Measurements from ENCODE around the gene TAF1B. TPM values are rescaled to one million over a fixed set of nuclear protein-coding genes. Genes with fewer than 3 reads are reported as not detected.

Gene TAF1B
- total RNA-seq, 1 donor from 2014 or later, result 35.7 TPM

- Mint-ChIP-seq H3K9me3 (no peaks in the 10 kb centered on the region), H3K27me3 (ENCODE audit: low read depth) (peaks cover 67% of the 10 kb centered on the region), H3K36me3 (ENCODE audit: low read depth) (no peaks in the 10 kb centered on the region), H3K4me1 (peaks cover 11% of the 10 kb centered on the region), H3K27ac (ENCODE audit: unreplicated experiment) (no peak overlapping the region), H3K4me3 (peak overlapping the region; percentile 73)
- no peak for TF ChIP-seq CTCF (conservative IDR thresholded peaks at IDR 0.05)
- DNase-seq (ENCODE audit: low read depth, low spot score), result peak; percentile 43
These were observed 107.4 kb downstream of the TAF1B start for GRCh38 chr2:9950521-9951271.

GRCh38 chr2:9951272-9951521 lies 107.9 kb downstream of the TAF1B start:
- Mint-ChIP-seq H3K27me3 (ENCODE audit: low read depth) (peaks cover 65% of the 10 kb centered on the region), H3K36me3 (ENCODE audit: low read depth) (no peaks in the 10 kb centered on the region), H3K27ac (ENCODE audit: unreplicated experiment) (no peak overlapping the region), H3K9me3 (no peaks in the 10 kb centered on the region), H3K4me3 (peak overlapping the region; percentile 61), H3K4me1 (peaks cover 11% of the 10 kb centered on the region)
- TF ChIP-seq CTCF (conservative IDR thresholded peaks at IDR 0.05), result peak; percentile 33
- DNase-seq (ENCODE audit: low read depth, low spot score), result no peak

GRCh38 chr2:9951522-9952285 lies 108.4 kb downstream of the TAF1B start, which contains the start of gene GRHL1:
Gene GRHL1 (plus strand): TSS chr2:9951693. CDS start chr2:9951834, 141 bp downstream.
- no peak within 1 kb of the TSS for H3K27ac Mint-ChIP-seq (ENCODE audit: unreplicated experiment)
- H3K27me3 Mint-ChIP-seq (ENCODE audit: low read depth), result peaks cover 62% of the 10 kb centered on the region
- H3K36me3 Mint-ChIP-seq (ENCODE audit: low read depth), result no peaks in the 10 kb centered on the region
- TF ChIP-seq CTCF (conservative IDR thresholded peaks at IDR 0.05), result no peak
- peaks cover 11% of the 10 kb centered on the region for H3K4me1 Mint-ChIP-seq
- H3K9me3 Mint-ChIP-seq, result no peaks in the 10 kb centered on the region
- H3K4me3 Mint-ChIP-seq, result peak within 1 kb of the TSS; percentile 83
- peak; percentile 79 for DNase-seq (ENCODE audit: low read depth, low spot score)

- Mint-ChIP-seq H3K27me3 (ENCODE audit: low read depth) (peaks cover 57% of the 10 kb centered on the region), H3K4me3 (peak overlapping the region; percentile 83), H3K4me1 (peaks cover 11% of the 10 kb centered on the region), H3K27ac (ENCODE audit: unreplicated experiment) (no peak overlapping the region), H3K36me3 (ENCODE audit: low read depth) (no peaks in the 10 kb centered on the region), H3K9me3 (no peaks in the 10 kb centered on the region)
- DNase-seq (ENCODE audit: low read depth, low spot score), result no peak
- no peak for TF ChIP-seq CTCF (conservative IDR thresholded peaks at IDR 0.05)
These were observed 109.0 kb downstream of the TAF1B start for GRCh38 chr2:9952286-9952737.

- no peak for TF ChIP-seq CTCF (conservative IDR thresholded peaks at IDR 0.05)
- peak overlapping the region; percentile 83 for H3K4me3 Mint-ChIP-seq
- no peaks in the 10 kb centered on the region for H3K9me3 Mint-ChIP-seq
- H3K4me1 Mint-ChIP-seq, result peaks cover 11% of the 10 kb centered on the region
- no peak overlapping the region for H3K27ac Mint-ChIP-seq (ENCODE audit: unreplicated experiment)
- DNase-seq (ENCODE audit: low read depth, low spot score), result no peak
- no peaks in the 10 kb centered on the region for H3K36me3 Mint-ChIP-seq (ENCODE audit: low read depth)
- H3K27me3 Mint-ChIP-seq (ENCODE audit: low read depth), result peaks cover 55% of the 10 kb centered on the region
These were observed 109.7 kb downstream of the TAF1B start for GRCh38 chr2:9952856-9953503.

All from neural crest cell (in vitro differentiated cells).